HAP-1 (cell line): ENCODE results near the gene SERPINA9.

Experiments used
- DNase-seq, 2 experiments: peaks; one replicate each; pipeline ENCODE4 v3.0.0-alpha.2; 2016 to 2020; ENCODE audit warnings: low spot score in 2 of 2
- H3K27me3 ChIP-seq: fragments of 250-450 bp; sonication (Bioruptor Pico); 2 replicates; pipeline ENCODE4 v1.5.1; 2020; ENCODE audit warnings: low read depth, mild to moderate bottlenecking, moderate library complexity
- H3K36me3 ChIP-seq: fragments of 250-450 bp; sonication (Bioruptor Pico); replicated peaks from 2 replicates; pipeline ENCODE4 v1.5.1; 2020; ENCODE audit warnings: mild to moderate bottlenecking
- H3K4me1 ChIP-seq: fragments of 250-450 bp; sonication (Bioruptor Pico); 2 replicates; pipeline ENCODE4 v1.5.1; 2020; ENCODE audit warnings: mild to moderate bottlenecking
- H3K4me3 ChIP-seq: fragments of 250-450 bp; sonication (Bioruptor Pico); 2 replicates; pipeline ENCODE4 v1.5.1; 2020; ENCODE audit warnings: mild to moderate bottlenecking, moderate library complexity
- H3K9me3 ChIP-seq: fragments of 250-450 bp; sonication (Bioruptor Pico); 2 replicates; pipeline ENCODE4 v1.5.1; 2020; ENCODE audit warnings: mild to moderate bottlenecking, moderate library complexity
- in situ Hi-C: fragments of 300-500 bp; cut with MboI; formaldehyde crosslinking; loops from 3 replicates; pipeline ENCODE4 v1.14.3; 2020; ENCODE audit warnings: low sequenced_read_pairs, inconsistent platforms, mixed read lengths

The SERPINA9 gene

GRCh38 chr14:94465042-94465441, 11.0 kb downstream of the SERPINA9 start:
- no peaks in the 10 kb centered on the region for H3K27me3 ChIP-seq
- DNase-seq, result no peak
- H3K36me3 ChIP-seq, result no peaks in the 10 kb centered on the region
- in situ Hi-C loops, result no loop called here
- H3K9me3 ChIP-seq, result no peaks in the 10 kb centered on the region
- no peaks in the 10 kb centered on the region; the same call in 1 of the 2 replicates for H3K4me1 ChIP-seq
- H3K4me3 ChIP-seq, result no peak overlapping the region

GRCh38 chr14:94464290-94464689, 11.7 kb downstream of the SERPINA9 start:
- Histone ChIP-seq H3K4me3 (no peak overlapping the region), H3K36me3 (no peaks in the 10 kb centered on the region), H3K27me3 (no peaks in the 10 kb centered on the region), H3K9me3 (no peaks in the 10 kb centered on the region), H3K4me1 (no peaks in the 10 kb centered on the region; the same call in 1 of the 2 replicates)
- in situ Hi-C loops, result no loop called here
- no peak for DNase-seq

- Histone ChIP-seq H3K36me3 (no peaks in the 10 kb centered on the region), H3K27me3 (no peaks in the 10 kb centered on the region), H3K4me1 (no peaks in the 10 kb centered on the region; the same call in 1 of the 2 replicates), H3K4me3 (no peak overlapping the region), H3K9me3 (no peaks in the 10 kb centered on the region)
- in situ Hi-C loops, result no loop called here
- no peak for DNase-seq
Measured at GRCh38 chr14:94462763-94463572, 13.0 kb downstream of the SERPINA9 start.

- Histone ChIP-seq H3K9me3 (no peaks in the 10 kb centered on the region), H3K36me3 (no peaks in the 10 kb centered on the region), H3K4me3 (no peak overlapping the region), H3K27me3 (no peaks in the 10 kb centered on the region), H3K4me1 (no peaks in the 10 kb centered on the region; the same call in 1 of the 2 replicates)
- in situ Hi-C loops, result no loop called here
- no peak for DNase-seq
Measured at GRCh38 chr14:94462219-94462551, 13.8 kb downstream of the SERPINA9 start.

GRCh38 chr14:94461526-94462218, 14.3 kb downstream of the SERPINA9 start:
- DNase-seq, result no peak
- in situ Hi-C loops, result no loop called here
- H3K4me1 ChIP-seq, result no peaks in the 10 kb centered on the region; the same call in 1 of the 2 replicates
- no peaks in the 10 kb centered on the region for H3K36me3 ChIP-seq
- no peak overlapping the region for H3K4me3 ChIP-seq
- H3K9me3 ChIP-seq, result no peaks in the 10 kb centered on the region
- H3K27me3 ChIP-seq, result no peaks in the 10 kb centered on the region

GRCh38 chr14:94460631-94461416, 15.2 kb downstream of the SERPINA9 start:
- H3K4me1 ChIP-seq, result no peaks in the 10 kb centered on the region
- in situ Hi-C loops, result no loop called here

GRCh38 chr14:94458558-94459205, 17.3 kb downstream of the SERPINA9 start:
- in situ Hi-C loops, result no loop called here
- Histone ChIP-seq H3K9me3 (no peaks in the 10 kb centered on the region), H3K27me3 (no peaks in the 10 kb centered on the region), H3K4me1 (no peaks in the 10 kb centered on the region), H3K4me3 (no peak overlapping the region), H3K36me3 (no peaks in the 10 kb centered on the region)
- no peak for DNase-seq

More at GRCh38 chr14:94460631-94461416, 15.2 kb downstream of the SERPINA9 start:
- Histone ChIP-seq H3K36me3 (no peaks in the 10 kb centered on the region), H3K27me3 (no peaks in the 10 kb centered on the region), H3K9me3 (no peaks in the 10 kb centered on the region), H3K4me3 (no peak overlapping the region)
- no peak for DNase-seq

- no peaks in the 10 kb centered on the region for H3K9me3 ChIP-seq
- H3K4me1 ChIP-seq, result no peaks in the 10 kb centered on the region
- no peak overlapping the region for H3K4me3 ChIP-seq
- H3K36me3 ChIP-seq, result no peaks in the 10 kb centered on the region
- in situ Hi-C loops, result no loop called here
- DNase-seq, result no peak
- H3K27me3 ChIP-seq, result no peaks in the 10 kb centered on the region
Measured at GRCh38 chr14:94458096-94458495, 17.9 kb downstream of the SERPINA9 start.

- Histone ChIP-seq H3K4me3 (no peak overlapping the region), H3K9me3 (no peaks in the 10 kb centered on the region), H3K4me1 (peaks cover 13% of the 10 kb centered on the region), H3K27me3 (no peaks in the 10 kb centered on the region), H3K36me3 (no peaks in the 10 kb centered on the region)
- in situ Hi-C loops, result no loop called here
- no peak for DNase-seq
Measured at GRCh38 chr14:94455928-94456327, 20.1 kb downstream of the SERPINA9 start.

GRCh38 chr14:94451826-94452225, 24.2 kb downstream of the SERPINA9 start:
- Histone ChIP-seq H3K4me3 (no peak overlapping the region), H3K4me1 (peaks cover 17% of the 10 kb centered on the region), H3K36me3 (no peaks in the 10 kb centered on the region), H3K9me3 (no peaks in the 10 kb centered on the region), H3K27me3 (no peaks in the 10 kb centered on the region)
- peak in 1 of 2 experiments; percentile 16 for DNase-seq
- in situ Hi-C loops, result no loop called here

GRCh38 chr14:94451091-94451771, 24.8 kb downstream of the SERPINA9 start:
- H3K4me3 ChIP-seq, result no peak overlapping the region
- peaks cover 17% of the 10 kb centered on the region for H3K4me1 ChIP-seq
- peak; percentile 58 to 77 for DNase-seq
- H3K9me3 ChIP-seq, result no peaks in the 10 kb centered on the region
- no peaks in the 10 kb centered on the region for H3K27me3 ChIP-seq
- in situ Hi-C loops, result no loop called here
- H3K36me3 ChIP-seq, result no peaks in the 10 kb centered on the region

GRCh38 chr14:94450722-94451090, 25.3 kb downstream of the SERPINA9 start:
- Histone ChIP-seq H3K4me3 (no peak overlapping the region), H3K9me3 (no peaks in the 10 kb centered on the region), H3K27me3 (no peaks in the 10 kb centered on the region), H3K36me3 (no peaks in the 10 kb centered on the region), H3K4me1 (peaks cover 17% of the 10 kb centered on the region)
- DNase-seq, result no peak
- in situ Hi-C loops, result no loop called here

- H3K27me3 ChIP-seq, result no peaks in the 10 kb centered on the region
- DNase-seq, result no peak
- in situ Hi-C loops, result no loop called here
- H3K4me1 ChIP-seq, result peaks cover 17% of the 10 kb centered on the region
- no peak overlapping the region for H3K4me3 ChIP-seq
- no peaks in the 10 kb centered on the region for H3K9me3 ChIP-seq
- H3K36me3 ChIP-seq, result no peaks in the 10 kb centered on the region
Measured at GRCh38 chr14:94449930-94450329, 26.1 kb downstream of the SERPINA9 start.
